HG03108 (cell line): ENCODE data around the gene MYMK.

Experiments
- ATAC-seq: cut with Tn5 transposase; IDR thresholded peaks from one replicate; pipeline ENCODE4 v1.9.1; 2021; ENCODE audit warnings: moderate library complexity; ENCODE audit not compliant: unreplicated experiment

The MYMK gene

DNA sequence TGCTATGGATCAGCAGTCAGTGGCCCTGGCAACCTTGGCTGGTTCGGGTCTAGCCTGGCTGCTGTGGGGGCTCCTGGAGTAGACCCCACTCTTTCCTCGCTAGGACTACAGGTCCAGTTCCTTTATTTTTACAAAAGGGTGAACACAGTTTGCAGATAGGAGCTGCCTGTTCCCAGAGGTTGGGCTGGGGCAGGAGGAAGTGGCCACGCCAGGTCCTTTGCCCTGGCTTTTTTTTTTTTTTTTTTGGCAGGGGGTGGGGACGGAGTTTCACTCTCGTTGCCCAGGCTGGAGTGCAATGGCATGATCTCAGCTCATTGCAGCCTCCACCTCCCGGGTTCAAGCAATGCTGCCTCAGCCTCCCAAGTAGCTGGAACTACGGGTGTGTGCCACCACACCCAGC is 53.8 kb downstream of the MYMK start:
- ATAC-seq = no peak

DNA sequence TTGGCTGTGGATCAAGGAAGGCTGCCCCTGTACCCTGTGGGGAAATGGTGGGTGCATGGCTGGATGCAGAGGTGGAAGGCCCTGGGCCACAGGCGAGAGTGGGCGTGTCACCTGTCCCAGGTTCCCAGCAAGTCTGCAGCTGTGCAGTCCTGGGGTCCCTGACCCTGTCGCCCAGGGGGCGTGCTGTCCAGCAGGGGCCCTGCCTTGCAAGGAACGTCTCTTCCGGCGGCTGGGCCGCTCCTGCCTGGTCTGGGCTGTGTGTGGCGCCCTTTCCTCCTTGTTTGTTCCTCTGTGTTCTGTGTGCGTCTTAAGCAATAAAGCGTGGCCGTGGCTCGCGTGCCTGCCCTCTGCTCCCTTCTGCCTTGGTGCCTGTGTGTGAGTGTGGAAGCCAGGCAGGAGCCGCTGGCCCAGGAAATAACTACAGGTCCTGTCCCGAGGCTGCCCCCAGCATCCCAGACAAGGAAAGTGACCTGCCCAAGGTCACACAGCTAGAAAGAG is 54.3 kb downstream of the MYMK start:
- no peak for ATAC-seq

DNA sequence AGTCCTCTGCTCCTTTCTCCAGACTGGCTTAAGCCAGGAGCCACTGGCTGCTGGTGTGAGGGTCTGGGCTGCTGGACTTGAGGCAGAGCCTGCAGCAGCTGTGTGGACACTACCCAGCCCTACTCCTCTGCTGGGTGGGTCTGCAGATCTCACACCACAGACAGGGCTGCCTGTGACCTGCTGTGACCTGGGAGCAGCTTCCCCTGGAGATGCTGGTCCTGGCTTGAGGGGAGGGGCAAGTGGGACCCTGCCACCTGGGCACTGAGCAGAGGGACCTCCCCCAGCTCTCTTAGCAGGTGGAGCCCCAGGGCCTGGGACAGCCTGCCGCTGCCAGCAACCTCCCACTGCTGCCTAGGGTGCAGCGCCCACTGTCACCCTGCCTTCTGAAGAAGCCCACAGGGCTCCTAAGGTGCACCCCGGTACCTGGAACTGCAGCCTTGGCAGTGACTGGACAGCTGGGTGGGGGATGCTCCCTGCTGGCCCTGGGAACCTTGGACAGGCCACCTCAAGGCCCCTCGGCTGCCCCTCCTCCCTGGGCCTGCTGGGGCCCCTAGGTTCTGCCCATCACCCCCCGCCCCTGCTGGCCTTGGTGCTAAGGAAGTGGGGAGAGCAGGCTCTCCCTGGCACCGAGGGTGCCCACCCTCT is 55.9 kb downstream of the MYMK start:
- ATAC-seq = no peak

- ATAC-seq = no peak
Measured at GRCh38 chr9:133468374-133468773, 56.4 kb downstream of the MYMK start.

GRCh38 chr9:133467101-133467500 is 57.7 kb downstream of the MYMK start:
- no peak for ATAC-seq

- no peak for ATAC-seq
Measured at GRCh38 chr9:133465984-133466383, 58.8 kb downstream of the MYMK start.

DNA sequence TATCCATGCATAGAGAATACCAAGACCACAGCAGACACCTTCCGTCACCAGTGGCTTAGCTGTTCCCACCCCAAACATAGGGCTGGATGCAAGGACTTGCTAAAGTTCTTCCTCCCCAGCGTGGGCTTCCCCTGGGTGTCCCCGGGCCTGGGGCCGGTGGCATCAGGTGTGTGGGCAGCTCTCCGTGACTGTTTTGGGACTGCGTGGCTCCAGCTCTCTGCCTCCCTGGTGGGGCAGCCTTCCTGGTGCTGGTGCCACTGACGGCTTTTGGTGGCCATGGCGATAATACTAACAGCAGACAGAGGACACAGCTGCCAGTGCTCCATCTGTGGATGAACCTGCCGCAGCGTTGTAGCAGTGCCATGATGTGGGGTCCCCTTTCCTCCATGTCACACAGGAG is 60.1 kb downstream of the MYMK start:
- ATAC-seq = no peak
